ENCODE results near the gene OR9A4.
A peak's percentile ranks its signal among the peaks of the same experiment; 100 is the strongest.

OR9A4 gene

GRCh38 chr7:141944811-141945210 lies 28.6 kb downstream of the OR9A4 start:
- no peak for DNase-seq (ENCODE audit: low read depth)
- no peak overlapping the region for H3K4me3 ChIP-seq (ENCODE audit: low read depth, low read length)

DNA sequence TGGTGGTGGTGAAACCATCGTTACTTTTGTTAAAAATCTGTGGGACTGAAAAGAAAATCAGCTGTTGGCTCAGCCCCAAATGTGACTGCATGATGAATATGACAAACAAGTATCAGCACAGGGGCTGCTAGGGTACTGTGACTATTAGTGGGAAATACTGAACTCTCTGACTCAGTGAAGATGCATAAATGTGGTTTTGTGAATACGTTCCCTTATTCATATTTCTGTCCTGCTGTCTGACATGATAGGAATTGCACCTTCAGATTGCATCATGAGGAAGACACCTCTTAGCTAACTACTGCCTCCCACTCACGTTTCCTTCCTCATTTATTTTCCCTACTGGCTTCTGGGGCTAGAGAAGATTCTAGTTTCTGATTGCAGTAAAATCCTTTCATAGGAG lies 29.2 kb downstream of the OR9A4 start:
- DNase-seq (ENCODE audit: low read depth), result peak; percentile 18
- no peak overlapping the region for H3K4me3 ChIP-seq (ENCODE audit: low read depth, low read length)

DNA sequence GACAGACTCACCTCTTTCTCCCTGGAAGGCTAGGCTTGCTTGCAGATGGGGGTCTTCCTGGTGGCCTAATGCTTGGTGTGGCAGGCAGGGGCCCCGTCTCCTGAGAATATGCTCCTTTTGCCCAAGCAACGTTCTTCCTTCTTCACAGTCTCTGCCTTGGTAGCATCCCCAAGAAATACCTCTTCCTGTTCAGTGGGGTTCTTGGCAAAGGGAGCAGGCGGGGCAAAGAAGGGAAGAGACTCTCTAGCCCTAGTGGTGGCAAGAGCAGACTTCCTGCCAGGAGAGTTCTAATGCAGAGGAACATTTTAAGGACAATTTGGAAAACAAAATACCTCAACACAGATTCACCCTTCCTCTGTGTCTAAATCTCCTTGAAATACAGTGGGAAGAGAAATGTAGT lies 30.6 kb downstream of the OR9A4 start, which contains the start of gene CLEC5A:
Gene CLEC5A, minus strand, starts transcription at position 179 of the 400 bp plus-strand sequence. CDS start 682 bp downstream, outside the sequence.
- no peak within 1 kb of the TSS for H3K4me3 ChIP-seq (ENCODE audit: low read depth, low read length)
- DNase-seq (ENCODE audit: low read depth), result no peak

GRCh38 chr7:141949021-141949420 lies 32.8 kb downstream of the OR9A4 start:
- no peak for DNase-seq (ENCODE audit: low read depth)

DNA sequence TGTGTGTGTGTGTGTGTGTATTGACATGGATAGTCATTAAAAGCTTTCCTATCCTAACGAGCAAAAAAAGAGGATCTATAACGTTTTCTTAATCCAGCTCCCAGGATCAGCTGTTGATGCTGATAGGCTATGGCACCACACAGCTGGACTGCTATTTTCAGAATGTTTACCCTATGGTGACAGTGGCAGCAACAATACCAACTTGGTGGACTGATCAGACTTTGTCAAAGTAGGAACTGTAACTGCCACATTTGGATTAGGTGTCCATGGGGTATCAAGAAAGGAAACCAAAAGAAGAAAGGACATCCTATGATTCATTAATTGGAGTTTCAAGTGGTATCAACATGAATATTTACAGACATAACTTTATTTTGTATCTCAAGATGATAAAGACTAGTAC lies 33.3 kb downstream of the OR9A4 start:
- no peak for DNase-seq (ENCODE audit: low read depth)

More at GRCh38 chr7:141949021-141949420, 32.8 kb downstream of the OR9A4 start:
- no peak overlapping the region for H3K4me3 ChIP-seq (ENCODE audit: low read depth, low read length)

DNA sequence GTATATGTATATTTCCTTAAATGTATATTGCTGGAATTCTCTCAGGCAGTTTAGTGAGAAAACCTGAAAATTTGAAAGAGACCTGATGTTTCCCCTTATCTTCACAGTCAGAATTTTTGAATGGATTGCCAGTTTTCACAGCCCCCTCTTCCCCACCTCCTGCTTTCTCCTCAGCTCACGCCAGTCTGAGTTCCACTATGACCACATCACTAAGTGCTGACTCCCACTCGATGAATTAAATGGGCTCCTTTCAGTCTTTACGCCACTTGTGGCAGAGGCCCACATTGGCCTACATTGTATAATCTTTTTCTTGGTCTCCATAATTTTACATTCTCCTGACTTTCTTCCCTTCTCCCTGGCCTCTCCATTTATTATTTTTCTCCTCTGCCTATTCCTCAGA lies 33.7 kb downstream of the OR9A4 start:
- no peak overlapping the region for H3K4me3 ChIP-seq (ENCODE audit: low read depth, low read length)
- no peak for DNase-seq (ENCODE audit: low read depth)

More for the DNA sequence above, 33.3 kb downstream of the OR9A4 start:
- no peak overlapping the region for H3K4me3 ChIP-seq (ENCODE audit: low read depth, low read length)

- no peak overlapping the region for H3K4me3 ChIP-seq (ENCODE audit: low read depth, low read length)
- no peak for DNase-seq (ENCODE audit: low read depth)
These were observed 34.6 kb downstream of the OR9A4 start for GRCh38 chr7:141950806-141951205.

DNA sequence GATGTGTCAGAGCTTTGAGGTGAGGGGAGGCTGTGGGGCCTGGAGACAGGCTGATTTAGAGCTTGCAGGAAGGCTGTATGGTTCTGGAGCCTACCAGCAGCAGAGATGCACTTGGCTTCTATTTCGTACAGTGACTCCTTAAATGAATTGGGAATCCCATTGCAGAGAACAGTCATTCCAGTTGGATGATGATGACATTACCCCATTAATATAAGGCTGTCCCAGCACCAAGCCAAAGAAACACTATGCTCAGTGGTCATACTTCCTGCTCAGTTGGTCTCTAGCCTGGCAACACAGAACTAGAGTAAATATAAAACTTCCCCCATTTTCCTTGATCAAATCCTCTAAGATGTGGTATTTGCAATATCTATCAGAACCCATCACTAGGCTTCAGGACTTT lies 36.3 kb downstream of the OR9A4 start:
- H3K4me3 ChIP-seq (ENCODE audit: low read depth, low read length), result no peak overlapping the region
- no peak for DNase-seq (ENCODE audit: low read depth)

DNA sequence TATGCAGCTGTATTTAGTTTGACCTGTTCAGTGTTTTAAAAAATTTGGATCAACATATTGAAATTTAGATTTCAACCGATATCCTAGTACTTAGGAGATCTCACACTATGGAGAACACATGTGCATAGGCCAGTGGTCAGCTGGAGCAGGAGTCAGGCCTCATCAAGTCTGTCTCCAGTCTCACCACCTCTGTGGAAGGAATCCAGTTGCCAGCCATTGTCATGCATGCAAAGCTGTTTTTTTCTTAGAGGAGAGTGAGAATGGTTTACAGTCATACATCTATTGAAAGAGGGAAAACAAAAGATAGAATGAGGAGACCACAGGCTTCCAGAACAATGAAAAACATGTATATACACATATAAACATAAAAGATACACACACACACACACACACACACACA lies 38.1 kb downstream of the OR9A4 start:
- no peak overlapping the region for H3K4me3 ChIP-seq (ENCODE audit: low read depth, low read length)
- DNase-seq (ENCODE audit: low read depth), result no peak

GRCh38 chr7:141956084-141956483 lies 39.9 kb downstream of the OR9A4 start:
- no peak overlapping the region for H3K4me3 ChIP-seq (ENCODE audit: low read depth, low read length)
- peak; percentile 24 for DNase-seq (ENCODE audit: low read depth)

DNA sequence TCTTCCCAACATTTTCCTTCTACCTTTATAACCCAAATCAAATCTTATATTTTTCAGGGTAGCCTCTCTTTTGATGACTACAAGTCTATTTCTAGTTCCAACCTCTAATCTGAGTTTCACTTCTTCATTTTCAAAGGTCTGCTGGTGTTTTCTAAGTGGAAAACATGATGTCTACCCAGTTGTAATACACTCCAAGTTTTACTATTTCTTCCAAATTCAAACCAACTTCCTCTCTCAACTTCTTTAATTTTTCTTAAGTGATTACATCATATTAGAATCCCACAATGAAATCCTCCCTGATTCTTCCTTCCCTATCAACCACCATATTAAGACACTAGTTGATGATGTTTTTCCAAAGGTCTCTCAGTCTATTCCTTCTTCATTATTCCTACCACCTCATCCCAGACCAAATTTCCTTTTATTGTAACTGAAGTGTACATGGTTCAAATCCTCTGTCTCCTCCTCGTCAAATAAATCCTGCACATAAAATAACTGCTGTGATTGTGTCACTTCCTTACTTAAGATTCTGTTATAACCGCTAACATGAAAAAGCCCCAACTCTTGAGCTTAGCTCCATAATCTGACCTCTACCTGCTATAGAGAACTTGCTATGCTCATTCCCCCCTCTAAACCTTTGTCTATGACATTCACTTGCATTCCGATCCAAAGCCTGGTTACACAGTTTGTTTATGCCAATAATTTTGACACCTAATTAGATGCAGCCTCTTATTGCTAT lies 44.7 kb downstream of the OR9A4 start:
- no peak overlapping the region for H3K4me3 ChIP-seq (ENCODE audit: low read depth, low read length)
- no peak for DNase-seq (ENCODE audit: low read depth)

All from skeletal muscle cell (primary cell).